ENCODE results near the gene ATP2A1.

ATP2A1 gene

DNA sequence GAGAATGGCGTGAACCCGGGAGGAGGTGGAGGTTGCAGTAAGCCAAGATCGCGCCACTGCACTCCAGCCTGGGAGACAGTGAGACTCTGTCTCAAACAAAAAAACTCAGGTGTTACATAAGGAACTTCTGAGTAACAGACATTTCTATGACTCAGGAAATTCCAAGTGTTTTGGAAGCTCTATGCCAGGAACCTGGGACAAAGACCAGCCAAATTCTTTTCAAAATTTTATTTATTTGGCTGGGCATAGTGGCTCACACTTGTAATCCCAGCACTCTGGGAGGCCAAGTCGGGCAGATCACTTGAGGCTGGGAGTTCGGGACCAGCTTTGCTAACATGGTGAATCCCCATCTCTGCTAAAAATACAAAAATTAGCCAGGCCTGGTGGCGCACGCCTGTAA lies 19.9 kb upstream of the ATP2A1 start:
- DNase-seq (ENCODE audit: extremely low read depth, low read depth): no peak
- H3K4me3 ChIP-seq (replicated peaks; ENCODE audit: low read depth, low read length): no peak overlapping the region
- TF ChIP-seq, protein P1, sequence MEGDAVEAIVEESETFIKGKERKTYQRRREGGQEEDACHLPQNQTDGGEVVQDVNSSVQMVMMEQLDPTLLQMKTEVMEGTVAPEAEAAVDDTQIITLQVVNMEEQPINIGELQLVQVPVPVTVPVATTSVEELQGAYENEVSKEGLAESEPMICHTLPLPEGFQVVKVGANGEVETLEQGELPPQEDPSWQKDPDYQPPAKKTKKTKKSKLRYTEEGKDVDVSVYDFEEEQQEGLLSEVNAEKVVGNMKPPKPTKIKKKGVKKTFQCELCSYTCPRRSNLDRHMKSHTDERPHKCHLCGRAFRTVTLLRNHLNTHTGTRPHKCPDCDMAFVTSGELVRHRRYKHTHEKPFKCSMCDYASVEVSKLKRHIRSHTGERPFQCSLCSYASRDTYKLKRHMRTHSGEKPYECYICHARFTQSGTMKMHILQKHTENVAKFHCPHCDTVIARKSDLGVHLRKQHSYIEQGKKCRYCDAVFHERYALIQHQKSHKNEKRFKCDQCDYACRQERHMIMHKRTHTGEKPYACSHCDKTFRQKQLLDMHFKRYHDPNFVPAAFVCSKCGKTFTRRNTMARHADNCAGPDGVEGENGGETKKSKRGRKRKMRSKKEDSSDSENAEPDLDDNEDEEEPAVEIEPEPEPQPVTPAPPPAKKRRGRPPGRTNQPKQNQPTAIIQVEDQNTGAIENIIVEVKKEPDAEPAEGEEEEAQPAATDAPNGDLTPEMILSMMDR (IDR thresholded peaks at IDR 0.05; ENCODE audit: low read depth, low read length, missing control alignments): no peak

DNA sequence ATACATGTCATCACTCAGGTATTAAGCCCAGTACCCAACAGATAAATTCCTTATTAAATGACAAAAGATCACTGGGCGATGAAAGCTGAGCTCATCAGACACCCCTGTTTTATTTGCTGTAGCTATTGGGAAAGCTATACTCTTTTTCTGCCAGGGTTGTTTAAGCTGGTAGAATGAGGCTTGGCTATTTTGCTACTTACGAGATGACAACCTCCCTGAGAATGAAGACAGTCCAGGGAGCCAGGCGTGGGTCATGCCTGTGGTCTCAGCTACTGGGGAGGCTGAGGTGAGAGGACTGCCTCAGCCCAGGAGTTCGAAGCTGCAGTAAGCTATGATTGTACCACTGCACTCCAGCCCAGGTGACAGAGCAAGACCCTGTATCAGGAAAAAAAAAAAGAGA lies 19.0 kb upstream of the ATP2A1 start:
- TF ChIP-seq, protein P1 (IDR thresholded peaks at IDR 0.05; ENCODE audit: low read depth, low read length, missing control alignments): no peak
- DNase-seq (ENCODE audit: extremely low read depth, low read depth): no peak
- no peak overlapping the region for H3K4me3 ChIP-seq (replicated peaks; ENCODE audit: low read depth, low read length)

DNA sequence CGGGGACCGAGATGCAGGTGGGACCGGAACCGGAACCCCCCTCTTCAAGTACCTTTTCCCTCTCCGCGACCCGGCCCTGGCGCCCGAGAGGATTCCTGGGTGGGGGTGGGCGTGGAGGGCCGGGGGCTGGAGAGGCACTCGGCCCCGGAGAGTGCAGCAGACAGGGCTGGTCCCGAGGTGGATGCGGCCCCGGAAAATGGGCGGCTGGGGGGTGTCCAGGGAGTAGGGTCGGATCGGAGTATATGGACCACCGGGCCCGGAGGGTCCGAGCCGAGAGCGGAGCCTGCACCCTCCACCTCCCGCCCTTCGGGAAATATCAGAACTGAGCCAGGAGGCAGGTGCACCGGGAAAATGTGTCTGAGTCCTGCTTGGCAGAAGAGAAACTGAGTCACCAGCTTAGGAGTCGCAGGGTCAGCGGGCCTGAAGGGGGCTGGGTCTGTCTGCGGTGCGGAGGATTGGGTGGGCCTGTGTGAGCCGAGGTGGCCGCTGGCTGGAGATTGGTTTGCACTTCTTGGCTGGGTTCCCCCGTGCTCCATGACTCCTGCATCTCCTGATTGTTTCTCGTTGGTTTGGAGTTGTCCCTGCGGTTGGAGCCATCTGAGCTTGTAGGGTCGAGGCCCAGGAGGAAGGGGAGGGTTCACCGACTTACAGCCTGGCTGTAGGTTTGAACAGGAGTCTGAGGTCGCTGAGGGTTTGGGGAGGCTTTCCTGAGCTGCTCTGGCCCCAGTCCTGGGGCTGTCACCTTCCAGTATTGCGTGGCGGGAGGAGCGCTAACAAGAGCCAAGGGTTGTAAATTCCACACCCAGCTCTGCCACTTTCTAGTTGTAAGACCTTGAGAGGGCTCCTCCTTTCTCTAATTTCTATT lies 14.1 kb upstream of the ATP2A1 start:
- TF ChIP-seq, protein P1 (IDR thresholded peaks at IDR 0.05; ENCODE audit: low read depth, low read length, missing control alignments): no peak
- no peak for DNase-seq (ENCODE audit: extremely low read depth, low read depth)
- H3K4me3 ChIP-seq (replicated peaks; ENCODE audit: low read depth, low read length): peak overlapping the region; percentile 88

DNA sequence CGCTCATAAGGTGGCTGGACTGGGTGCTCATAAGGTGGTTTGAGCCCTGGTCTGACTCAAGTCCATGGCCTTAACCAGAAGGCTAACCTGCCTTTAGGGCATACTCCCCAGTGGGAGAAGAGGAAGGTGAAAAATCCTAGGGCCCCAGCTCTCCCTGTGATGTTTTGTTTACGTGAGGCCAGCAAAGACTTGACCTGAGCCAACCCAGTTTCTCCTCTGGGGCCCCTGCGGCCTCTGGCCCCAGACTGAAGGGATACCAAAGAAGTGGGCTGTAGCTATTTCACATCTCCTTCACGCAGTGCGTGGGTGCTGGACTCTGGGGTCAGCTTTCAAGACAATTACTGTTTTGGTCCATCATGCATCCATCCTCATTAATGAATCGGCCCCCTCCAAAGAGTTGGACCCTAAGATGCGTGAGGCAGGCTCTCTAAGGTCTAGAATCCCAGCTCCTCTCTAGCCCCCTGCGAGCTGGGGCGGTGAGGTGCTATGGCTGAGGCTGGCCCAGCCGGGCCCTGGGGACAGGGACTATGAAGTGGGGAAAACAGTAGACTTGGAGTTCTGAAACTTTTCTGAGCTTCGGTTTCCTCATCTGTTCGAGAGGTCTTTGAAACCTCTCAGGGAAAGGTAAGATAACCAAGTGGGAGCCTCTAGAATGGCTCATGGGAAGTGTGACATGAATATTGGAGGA lies 13.1 kb upstream of the ATP2A1 start:
- peak overlapping the region; percentile 88 for H3K4me3 ChIP-seq (replicated peaks; ENCODE audit: low read depth, low read length)
- TF ChIP-seq, protein P1 (IDR thresholded peaks at IDR 0.05; ENCODE audit: low read depth, low read length, missing control alignments): no peak
- DNase-seq (ENCODE audit: extremely low read depth, low read depth): no peak

DNA sequence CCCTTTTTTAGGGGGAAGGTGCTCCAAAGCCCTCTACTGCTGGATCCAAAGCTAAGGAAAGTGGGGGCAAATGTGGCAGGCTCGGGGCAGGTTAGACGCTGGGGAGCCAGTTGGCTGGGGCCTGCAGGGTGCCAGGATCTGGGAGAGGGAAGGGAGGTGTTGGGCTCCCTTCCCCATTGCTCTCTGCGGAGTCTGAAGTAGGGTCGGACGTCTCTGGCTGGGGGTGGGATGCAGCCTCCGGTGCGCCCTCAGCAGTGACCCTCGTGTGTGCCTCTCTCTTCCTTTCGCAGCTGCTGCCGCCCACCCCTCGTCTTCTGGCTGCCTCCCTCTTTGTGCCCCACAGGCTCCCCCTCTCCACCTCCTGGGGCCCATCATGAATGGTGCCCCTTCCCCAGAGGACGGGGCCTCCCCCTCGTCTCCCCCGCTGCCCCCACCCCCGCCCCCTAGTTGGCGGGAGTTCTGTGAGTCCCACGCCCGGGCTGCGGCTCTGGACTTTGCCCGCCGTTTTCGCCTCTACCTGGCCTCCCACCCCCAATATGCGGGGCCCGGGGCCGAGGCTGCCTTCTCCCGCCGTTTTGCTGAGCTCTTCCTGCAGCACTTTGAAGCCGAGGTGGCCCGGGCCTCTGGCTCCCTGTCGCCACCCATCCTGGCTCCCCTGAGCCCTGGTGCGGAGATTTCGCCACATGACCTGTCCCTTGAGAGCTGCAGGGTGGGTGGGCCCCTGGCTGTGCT lies 12.4 kb upstream of the ATP2A1 start:
- H3K4me3 ChIP-seq (replicated peaks; ENCODE audit: low read depth, low read length): no peak overlapping the region
- DNase-seq (ENCODE audit: extremely low read depth, low read depth): no peak
- TF ChIP-seq, protein P1 (IDR thresholded peaks at IDR 0.05; ENCODE audit: low read depth, low read length, missing control alignments): no peak

DNA sequence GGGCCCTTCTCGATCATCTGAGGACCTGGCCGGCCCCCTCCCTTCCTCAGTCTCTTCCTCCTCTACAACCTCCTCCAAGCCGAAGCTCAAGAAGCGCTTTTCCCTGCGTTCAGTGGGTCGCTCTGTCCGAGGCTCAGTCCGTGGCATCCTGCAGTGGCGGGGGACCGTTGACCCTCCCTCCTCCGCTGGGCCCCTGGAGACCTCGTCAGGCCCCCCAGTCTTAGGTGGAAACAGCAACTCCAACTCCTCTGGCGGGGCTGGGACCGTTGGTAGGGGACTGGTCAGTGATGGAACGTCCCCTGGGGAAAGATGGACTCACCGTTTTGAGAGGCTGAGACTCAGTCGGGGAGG lies 11.9 kb upstream of the ATP2A1 start:
- TF ChIP-seq, protein P1 (IDR thresholded peaks at IDR 0.05; ENCODE audit: low read depth, low read length, missing control alignments): no peak
- DNase-seq (ENCODE audit: extremely low read depth, low read depth): no peak
- H3K4me3 ChIP-seq (replicated peaks; ENCODE audit: low read depth, low read length): no peak overlapping the region

Data from HFF-Myc (cell line).